H9 (cell line): ENCODE data around the gene MPL. TPM values are rescaled to one million over a fixed set of nuclear protein-coding genes. Genes with fewer than 3 reads are reported as not detected.

Experiments used
- DNase-seq: peaks from one replicate; pipeline ENCODE4 v3.0.0-alpha.2; 2017
- H2AFZ ChIP-seq: one replicate; pipeline ENCODE4 v1.6.1; 2013; ENCODE audit warnings: mild to moderate bottlenecking, low read length, control low read depth, moderate library complexity
- H2AK5ac ChIP-seq: 2 replicates; pipeline ENCODE4 v1.6.1; 2013; ENCODE audit warnings: low read length, control low read depth, mixed read lengths; ENCODE audit not compliant: insufficient read length
- H2BK120ac ChIP-seq: one replicate; pipeline ENCODE4 v1.6.1; 2013; ENCODE audit warnings: low read depth, mild to moderate bottlenecking, low read length, control low read depth, inconsistent platforms; ENCODE audit not compliant: poor library complexity, severe bottlenecking
- H2BK12ac ChIP-seq: 2 replicates; pipeline ENCODE4 v1.6.1; 2013; ENCODE audit warnings: low read length, control low read depth, mixed read lengths, low read depth; ENCODE audit not compliant: insufficient read length
- H2BK15ac ChIP-seq: 2 replicates; pipeline ENCODE4 v1.6.1; 2013; ENCODE audit warnings: low read depth, low read length, control low read depth
- H2BK20ac ChIP-seq: one replicate; pipeline ENCODE4 v1.6.1; 2013; ENCODE audit warnings: low read depth, mild to moderate bottlenecking, low read length, control low read depth, inconsistent platforms; ENCODE audit not compliant: poor library complexity, severe bottlenecking
- H2BK5ac ChIP-seq: 2 replicates; pipeline ENCODE4 v1.6.1; 2013; ENCODE audit warnings: low read length, control low read depth, mixed read lengths; ENCODE audit not compliant: insufficient read length
- H3K14ac ChIP-seq: 2 replicates; pipeline ENCODE4 v1.6.1; 2013; ENCODE audit warnings: low read length, control low read depth; ENCODE audit not compliant: insufficient read depth
- H3K18ac ChIP-seq: 2 replicates; pipeline ENCODE4 v1.6.1; 2013; ENCODE audit warnings: low read depth, mild to moderate bottlenecking, mixed read lengths, low read length, control low read depth; ENCODE audit not compliant: insufficient read length
- H3K23ac ChIP-seq: 2 replicates; pipeline ENCODE4 v1.6.1; 2013; ENCODE audit warnings: low read length, control low read depth, mixed read lengths, low read depth; ENCODE audit not compliant: insufficient read length
- H3K23me2 ChIP-seq: 2 replicates; pipeline ENCODE4 v1.6.1; 2013; ENCODE audit warnings: low read depth, mild to moderate bottlenecking, mixed read lengths, low read length, control low read depth; ENCODE audit not compliant: insufficient read length, poor library complexity, severe bottlenecking
- H3K27ac ChIP-seq: 2 replicates; pipeline ENCODE4 v1.5.1; 2013; ENCODE audit warnings: low read length, control low read depth, mixed read lengths, low read depth; ENCODE audit not compliant: insufficient read length
- H3K27me3 ChIP-seq: 2 replicates; pipeline ENCODE4 v1.6.1; 2013; ENCODE audit warnings: low read length, control low read depth, inconsistent platforms; ENCODE audit not compliant: insufficient read depth
- H3K4ac ChIP-seq: 2 replicates; pipeline ENCODE4 v1.6.1; 2013; ENCODE audit warnings: low read depth, mild to moderate bottlenecking, control low read depth, inconsistent platforms, low read length, moderate library complexity
- H3K4me1 ChIP-seq: 2 replicates; pipeline ENCODE4 v1.6.1; 2013; ENCODE audit warnings: low read length, control low read depth, inconsistent platforms; ENCODE audit not compliant: insufficient read depth
- H3K4me2 ChIP-seq: 2 replicates; pipeline ENCODE4 v1.6.1; 2013; ENCODE audit warnings: low read length, control low read depth, mixed read lengths; ENCODE audit not compliant: insufficient read length, insufficient read depth
- H3K56ac ChIP-seq: 2 replicates; pipeline ENCODE4 v1.6.1; 2013; ENCODE audit warnings: low read depth, mild to moderate bottlenecking, mixed read lengths, low read length, control low read depth; ENCODE audit not compliant: insufficient read length
- H3K79me1 ChIP-seq: 2 replicates; pipeline ENCODE4 v1.6.1; 2013; ENCODE audit warnings: low read depth, mild to moderate bottlenecking, moderate library complexity, low read length, control low read depth, inconsistent platforms; ENCODE audit not compliant: insufficient read depth, poor library complexity, severe bottlenecking
- H3K79me2 ChIP-seq: 2 replicates; pipeline ENCODE4 v1.6.1; 2013; ENCODE audit warnings: low read length, control low read depth, inconsistent platforms; ENCODE audit not compliant: insufficient read depth
- H3K9ac ChIP-seq: 2 replicates; pipeline ENCODE4 v1.6.1; 2013; ENCODE audit warnings: low read length, control low read depth, mixed read lengths; ENCODE audit not compliant: insufficient read length; ENCODE audit errors: extremely low read depth
- H3K9me3 ChIP-seq: one replicate; pipeline ENCODE4 v1.6.1; 2013; ENCODE audit warnings: low read depth, low read length, inconsistent platforms; ENCODE audit not compliant: control insufficient read depth
- H3T11ph ChIP-seq: one replicate; pipeline ENCODE4 v1.6.1; 2013; ENCODE audit warnings: mild to moderate bottlenecking, low read length, control low read depth, inconsistent platforms
- H4K20me1 ChIP-seq: one replicate; pipeline ENCODE4 v1.6.1; 2013; ENCODE audit not compliant: control insufficient read depth, insufficient read length, insufficient read depth
- H4K5ac ChIP-seq: 2 replicates; pipeline ENCODE4 v1.6.1; 2013; ENCODE audit warnings: low read depth, mild to moderate bottlenecking, mixed read lengths, low read length, control low read depth; ENCODE audit not compliant: insufficient read length
- H4K8ac ChIP-seq: replicated peaks from 2 replicates; pipeline ENCODE4 v1.6.1; 2013; ENCODE audit warnings: low read length, control low read depth, mixed read lengths, low read depth; ENCODE audit not compliant: insufficient read length
- H4K91ac ChIP-seq: 2 replicates; pipeline ENCODE4 v1.6.1; 2013; ENCODE audit warnings: low read depth, mild to moderate bottlenecking, moderate library complexity, mixed read lengths, low read length, control low read depth; ENCODE audit not compliant: insufficient read length
- H3K27ac Mint-ChIP-seq, 3 experiments: 2 replicates in 2 of 3; 3 replicates in 1 of 3; pipeline ENCODE4 v1.8.0; 2020 to 2021; ENCODE audit warnings: mixed read lengths in 3 of 3, mild to moderate bottlenecking in 1 of 3, moderate library complexity in 1 of 3
- H3K27me3 Mint-ChIP-seq: 2 replicates; pipeline ENCODE4 v1.8.0; 2021; ENCODE audit warnings: low read depth, mild to moderate bottlenecking, moderate library complexity, mixed read lengths
- H3K36me3 Mint-ChIP-seq, 3 experiments: 2 replicates in 2 of 3; 3 replicates in 1 of 3; pipeline ENCODE4 v1.8.0; 2020 to 2021; ENCODE audit warnings: low read depth in 3 of 3, mixed read lengths in 3 of 3; ENCODE audit not compliant: insufficient read depth in 1 of 3
- H3K4me1 Mint-ChIP-seq, 2 experiments: 2 replicates each; pipeline ENCODE4 v1.8.0; 2020; ENCODE audit warnings: mixed read lengths in 2 of 2
- H3K4me3 Mint-ChIP-seq, 2 experiments: 2 replicates in 1 of 2; 3 replicates in 1 of 2; pipeline ENCODE4 v1.8.0; 2020 to 2021; ENCODE audit warnings: mild to moderate bottlenecking in 2 of 2, mixed read lengths in 2 of 2, moderate library complexity in 1 of 2
- H3K9me3 Mint-ChIP-seq, 2 experiments: 2 replicates in 1 of 2; 3 replicates in 1 of 2; pipeline ENCODE4 v1.8.0; 2020; ENCODE audit warnings: mild to moderate bottlenecking in 2 of 2, mixed read lengths in 2 of 2, moderate library complexity in 1 of 2
- WGBS: extraction: QIAGEN DNeasy Blood & Tissue Kit; methylation state at CpG from one replicate; pipeline ENCODE4 v1.1.7; 2013; ENCODE audit warnings: missing lambda C conversion rate, low lambda C conversion rate, mixed read lengths; ENCODE audit not compliant: insufficient read length; ENCODE audit errors: extremely low coverage; 5-methylcytosine and 5-hydroxymethylcytosine counted together
- total RNA-seq: library from RNA; stranded (reverse); gene quantifications from 2 replicates; pipeline ENCODE4 v1.2.1, GENCODE V29; 2021
- TF ChIP-seq, protein P1 (sequence below): fragments of 200-600 bp; sonication (generic); conservative IDR thresholded peaks from 3 replicates; pipeline ENCODE4 v1.8.0; 2021; ENCODE audit warnings: antibody characterized with exemption, mild to moderate bottlenecking

MPL gene
- total RNA-seq, 1 experiment from 2014 or later = not detected

DNA sequence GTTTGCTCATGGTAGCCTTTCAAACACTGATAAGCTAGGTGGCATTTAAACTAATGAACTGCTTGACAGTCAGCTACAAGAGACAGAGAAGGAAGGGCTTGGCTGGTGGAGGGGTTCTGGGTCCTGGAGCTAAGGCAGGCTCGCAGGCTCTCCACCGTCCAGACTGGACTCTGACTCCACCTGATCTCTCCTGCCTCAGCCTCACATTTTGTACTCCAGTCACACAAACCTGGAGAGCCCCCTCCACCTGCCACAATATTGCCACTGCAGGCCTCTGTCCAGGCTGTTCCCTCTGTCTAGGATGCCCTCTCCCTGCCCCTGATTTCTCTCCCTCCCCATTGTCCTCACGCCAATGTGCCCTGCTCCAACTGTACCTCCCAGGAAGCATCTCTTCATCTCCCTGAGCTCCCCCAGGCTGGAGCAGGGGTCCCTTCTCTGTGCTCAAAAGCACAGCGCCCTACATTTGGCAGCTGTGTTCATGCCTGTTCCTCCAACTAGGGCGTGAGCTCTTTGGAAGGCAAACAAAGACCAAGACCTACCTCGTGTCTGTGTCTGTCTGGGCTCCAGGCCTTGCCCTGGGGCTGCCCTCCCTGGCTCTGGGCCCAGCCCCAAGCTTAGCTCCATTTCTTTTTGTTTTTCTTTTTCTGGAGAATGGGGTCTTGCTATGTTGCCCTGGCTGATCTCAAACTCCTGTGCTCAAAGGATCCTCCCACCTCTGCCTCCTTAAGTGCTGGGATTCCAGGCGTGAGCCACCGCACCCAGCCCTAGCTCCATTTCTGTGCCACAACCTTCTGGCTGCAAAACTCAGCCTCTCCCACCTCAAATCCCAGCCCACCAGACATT is 33.9 kb upstream of the MPL start:
- no CpG with 5 or more reads among the region's 8 CpGs for WGBS
- H3K27ac Mint-ChIP-seq = peak overlapping the region in 2 of 3 experiments; percentile 15 to 46; a peak in 2 of 7 replicates
- H3K4me2 ChIP-seq = no peak overlapping the region

More for the DNA sequence above, 33.9 kb upstream of the MPL start:
- Histone ChIP-seq H4K5ac (no peak overlapping the region), H4K20me1 (no peaks in the 10 kb centered on the region), H2BK120ac (no peak overlapping the region), H3K4ac (no peak overlapping the region), H3T11ph (no peak overlapping the region), H3K14ac (no peak overlapping the region), H3K9ac (no peak overlapping the region), H2BK5ac (no peak overlapping the region), H3K9me3 (no peaks in the 10 kb centered on the region), H2BK15ac (no peak overlapping the region), H4K8ac (no peak overlapping the region), H3K4me1 (no peaks in the 10 kb centered on the region; the same call in 1 of the 2 replicates), H3K79me2 (no peaks in the 10 kb centered on the region), H3K27me3 (no peaks in the 10 kb centered on the region), H2BK12ac (no peak overlapping the region), H2BK20ac (no peak overlapping the region), H3K23ac (no peak overlapping the region), H3K18ac (no peak overlapping the region), H2AFZ (no peak overlapping the region), H4K91ac (no peak overlapping the region), H3K79me1 (no peaks in the 10 kb centered on the region), H2AK5ac (no peak overlapping the region), H3K56ac (no peak overlapping the region), H3K23me2 (no peaks in the 10 kb centered on the region), H3K27ac (no peak overlapping the region)
- Mint-ChIP-seq H3K27me3 (peaks cover 16% of the 10 kb centered on the region), H3K36me3 (no peaks in the 10 kb centered on the region; a peak in 1 of 7 replicates), H3K9me3 (no peaks in the 10 kb centered on the region), H3K4me3 (no peak overlapping the region), H3K4me1 (peaks cover 27 to 36% of the 10 kb centered on the region in 2 experiments)
- DNase-seq = no peak
- TF ChIP-seq, protein P1, sequence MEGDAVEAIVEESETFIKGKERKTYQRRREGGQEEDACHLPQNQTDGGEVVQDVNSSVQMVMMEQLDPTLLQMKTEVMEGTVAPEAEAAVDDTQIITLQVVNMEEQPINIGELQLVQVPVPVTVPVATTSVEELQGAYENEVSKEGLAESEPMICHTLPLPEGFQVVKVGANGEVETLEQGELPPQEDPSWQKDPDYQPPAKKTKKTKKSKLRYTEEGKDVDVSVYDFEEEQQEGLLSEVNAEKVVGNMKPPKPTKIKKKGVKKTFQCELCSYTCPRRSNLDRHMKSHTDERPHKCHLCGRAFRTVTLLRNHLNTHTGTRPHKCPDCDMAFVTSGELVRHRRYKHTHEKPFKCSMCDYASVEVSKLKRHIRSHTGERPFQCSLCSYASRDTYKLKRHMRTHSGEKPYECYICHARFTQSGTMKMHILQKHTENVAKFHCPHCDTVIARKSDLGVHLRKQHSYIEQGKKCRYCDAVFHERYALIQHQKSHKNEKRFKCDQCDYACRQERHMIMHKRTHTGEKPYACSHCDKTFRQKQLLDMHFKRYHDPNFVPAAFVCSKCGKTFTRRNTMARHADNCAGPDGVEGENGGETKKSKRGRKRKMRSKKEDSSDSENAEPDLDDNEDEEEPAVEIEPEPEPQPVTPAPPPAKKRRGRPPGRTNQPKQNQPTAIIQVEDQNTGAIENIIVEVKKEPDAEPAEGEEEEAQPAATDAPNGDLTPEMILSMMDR = no peak
